Activated naive CD4-positive, alpha-beta T cell treated with anti-CD3 and anti-CD28 coated beads, Interleukin-2, amount 10 ng/mL, durations not matched to agents 7 days and 5 days (primary cell): ENCODE results near the gene EEF1AKMT3.

Experiments
- CTCF ChIA-PET: fragments of 350-600 bp; sonication (Branson Sonifier 250); formaldehyde crosslinking; loops from one replicate; lab custom pipeline; 2021; ENCODE audit warnings: antibody characterized with exemption; lab: Charles Lee
- DNase-seq: peaks from one replicate; pipeline ENCODE4 v3.0.0-alpha.2; 2020
- H3K27ac Mint-ChIP-seq: one replicate; pipeline ENCODE4 v1.8.0; 2021; ENCODE audit warnings: mild to moderate bottlenecking, moderate library complexity, mixed read lengths
- H3K27me3 Mint-ChIP-seq: one replicate; pipeline ENCODE4 v1.8.0; 2021; ENCODE audit warnings: mild to moderate bottlenecking, mixed read lengths
- H3K36me3 Mint-ChIP-seq: one replicate; pipeline ENCODE4 v1.8.0; 2021; ENCODE audit warnings: mixed read lengths
- H3K4me1 Mint-ChIP-seq: one replicate; pipeline ENCODE4 v1.8.0; 2021; ENCODE audit warnings: mixed read lengths
- H3K4me3 Mint-ChIP-seq: one replicate; pipeline ENCODE4 v1.8.0; 2021; ENCODE audit warnings: mild to moderate bottlenecking, moderate library complexity, mixed read lengths
- H3K9me3 Mint-ChIP-seq: one replicate; pipeline ENCODE4 v1.8.0; 2021; ENCODE audit warnings: mixed read lengths

EEF1AKMT3 gene

GRCh38 chr12:57772429-57773322 is at the start of gene EEF1AKMT3:
Gene EEF1AKMT3, plus strand, starts transcription at chr12:57772614. Its CDS starts 111 bp downstream, at chr12:57772725.
- Mint-ChIP-seq H3K4me1 (peaks cover 33% of the 10 kb centered on the region), H3K27me3 (peaks cover 12% of the 10 kb centered on the region), H3K9me3 (no peaks in the 10 kb centered on the region), H3K27ac (peak within 1 kb of the TSS; percentile 97), H3K4me3 (peak within 1 kb of the TSS; percentile 94), H3K36me3 (peaks cover 23% of the 10 kb centered on the region)
- peak; percentile 74 for DNase-seq
- CTCF ChIA-PET: interaction anchor here (0.7 to 1.9 kb wide), 6 partner anchors 9 to 133 kb away, joined by 3 to 8 read pairs (median 4); no protein-coding TSS in a partner anchor

DNA sequence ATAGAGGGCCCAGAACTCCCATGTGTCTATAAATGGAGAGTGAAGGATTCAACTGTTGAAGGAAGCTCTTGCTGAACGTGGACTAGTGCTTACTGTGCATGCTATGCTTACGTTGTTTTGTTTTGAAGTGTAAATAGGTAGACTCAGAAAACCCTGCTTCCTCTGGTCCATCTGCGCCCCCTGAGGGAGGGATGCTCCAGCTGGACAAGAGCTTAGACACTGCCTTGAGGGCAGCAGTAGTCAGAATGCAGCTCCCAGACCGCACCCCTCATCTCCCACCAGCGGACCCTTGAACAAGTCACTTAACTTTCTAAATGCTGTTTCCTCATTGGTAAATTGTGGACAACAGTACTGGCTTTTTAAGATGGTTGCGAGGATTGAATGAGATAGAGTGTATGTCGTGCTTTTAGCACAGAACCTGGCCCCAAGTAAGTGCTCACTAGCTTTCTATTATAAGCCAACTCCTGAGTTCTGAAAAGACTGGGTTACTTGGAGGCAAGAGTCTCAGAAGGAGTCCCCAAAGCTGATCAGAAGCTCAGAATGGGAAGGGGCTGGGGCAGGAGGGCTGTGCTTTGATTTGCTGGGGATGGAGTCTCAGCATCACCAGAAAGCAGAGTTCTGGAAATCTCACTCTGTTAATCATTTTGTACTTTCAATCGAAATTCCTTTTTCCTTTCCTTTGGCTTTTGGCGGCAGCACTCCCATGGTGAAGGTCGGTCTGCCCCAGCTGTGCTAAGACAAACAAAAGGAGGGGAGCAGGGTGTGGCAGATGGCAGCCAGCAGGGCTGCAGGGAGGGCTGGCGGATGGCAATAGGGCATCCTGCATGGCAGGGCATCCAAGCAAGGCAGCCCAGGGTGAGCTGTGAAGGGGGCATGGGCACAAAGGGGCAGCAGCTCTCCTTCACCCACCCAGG is 49.4 kb upstream of the EEF1AKMT3 start:
- CTCF ChIA-PET: interaction anchor here (1.0 to 1.2 kb wide), 2 partner anchors 14 to 138 kb away, joined by 3 to 4 read pairs; no protein-coding TSS in a partner anchor
- Mint-ChIP-seq H3K4me3 (no peak overlapping the region), H3K27me3 (no peaks in the 10 kb centered on the region), H3K27ac (peak overlapping the region; percentile 68), H3K36me3 (peaks cover 45% of the 10 kb centered on the region), H3K4me1 (peaks cover 9% of the 10 kb centered on the region), H3K9me3 (no peaks in the 10 kb centered on the region)
- peak; percentile 19 for DNase-seq

GRCh38 chr12:57723630-57723962 is 48.8 kb upstream of the EEF1AKMT3 start:
- peaks cover 7% of the 10 kb centered on the region for H3K4me1 Mint-ChIP-seq
- H3K27me3 Mint-ChIP-seq: no peaks in the 10 kb centered on the region
- H3K9me3 Mint-ChIP-seq: no peaks in the 10 kb centered on the region
- DNase-seq: no peak
- no peak overlapping the region for H3K27ac Mint-ChIP-seq
- H3K4me3 Mint-ChIP-seq: no peak overlapping the region
- CTCF ChIA-PET: no interaction called here
- H3K36me3 Mint-ChIP-seq: peaks cover 44% of the 10 kb centered on the region

DNA sequence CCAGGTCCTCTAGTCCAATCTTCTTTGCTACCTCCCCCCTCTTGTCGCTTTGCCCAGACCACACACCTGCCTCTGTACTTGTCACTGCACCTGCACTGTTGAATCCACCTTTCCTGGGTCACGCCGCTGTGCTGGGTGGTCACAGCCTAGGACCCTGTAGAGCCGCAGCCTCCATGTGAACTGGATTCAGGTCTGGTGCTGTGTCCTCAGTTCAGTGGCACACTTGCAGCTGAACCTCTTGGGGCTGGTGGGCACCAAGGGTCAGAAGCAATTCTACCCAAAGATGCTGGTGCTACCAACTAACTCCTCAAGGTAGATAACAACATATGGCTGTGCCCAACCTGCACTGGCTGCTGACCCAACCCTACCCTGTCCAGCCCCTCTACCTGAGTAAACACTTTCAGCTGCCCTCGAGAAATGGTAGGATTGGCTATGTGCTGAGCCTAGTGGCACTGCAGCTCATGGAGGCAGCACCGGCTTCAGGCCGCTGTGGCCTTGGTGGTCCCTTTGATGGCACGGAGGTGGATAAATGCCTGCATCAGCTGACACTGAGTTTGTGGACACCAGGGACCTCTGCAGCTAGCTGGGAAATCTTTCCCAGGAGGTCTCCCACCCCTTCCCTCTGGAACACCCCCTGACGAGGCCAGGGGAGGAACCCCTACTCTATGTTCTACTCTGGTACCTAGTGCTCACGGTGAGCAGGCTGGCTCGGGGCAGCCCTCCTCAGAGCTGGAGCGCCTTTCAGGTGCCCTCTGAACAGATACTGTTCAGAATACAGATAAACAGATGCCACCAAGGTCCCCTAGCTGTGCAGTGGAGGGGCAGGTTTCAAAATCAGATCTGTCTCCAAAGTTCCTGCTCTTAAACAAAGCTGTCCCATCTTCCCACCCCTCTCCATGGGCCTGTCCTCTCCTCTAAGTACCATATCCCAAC is 48.1 kb upstream of the EEF1AKMT3 start:
- CTCF ChIA-PET: interaction anchor here (0.5 to 0.7 kb wide), 2 partner anchors 17 to 91 kb away, joined by 3 read pairs; no protein-coding TSS in a partner anchor
- Mint-ChIP-seq H3K9me3 (no peaks in the 10 kb centered on the region), H3K27ac (no peak overlapping the region), H3K4me3 (no peak overlapping the region), H3K27me3 (no peaks in the 10 kb centered on the region), H3K36me3 (peaks cover 41% of the 10 kb centered on the region), H3K4me1 (peaks cover 7% of the 10 kb centered on the region)
- DNase-seq: peak; percentile 16

DNA sequence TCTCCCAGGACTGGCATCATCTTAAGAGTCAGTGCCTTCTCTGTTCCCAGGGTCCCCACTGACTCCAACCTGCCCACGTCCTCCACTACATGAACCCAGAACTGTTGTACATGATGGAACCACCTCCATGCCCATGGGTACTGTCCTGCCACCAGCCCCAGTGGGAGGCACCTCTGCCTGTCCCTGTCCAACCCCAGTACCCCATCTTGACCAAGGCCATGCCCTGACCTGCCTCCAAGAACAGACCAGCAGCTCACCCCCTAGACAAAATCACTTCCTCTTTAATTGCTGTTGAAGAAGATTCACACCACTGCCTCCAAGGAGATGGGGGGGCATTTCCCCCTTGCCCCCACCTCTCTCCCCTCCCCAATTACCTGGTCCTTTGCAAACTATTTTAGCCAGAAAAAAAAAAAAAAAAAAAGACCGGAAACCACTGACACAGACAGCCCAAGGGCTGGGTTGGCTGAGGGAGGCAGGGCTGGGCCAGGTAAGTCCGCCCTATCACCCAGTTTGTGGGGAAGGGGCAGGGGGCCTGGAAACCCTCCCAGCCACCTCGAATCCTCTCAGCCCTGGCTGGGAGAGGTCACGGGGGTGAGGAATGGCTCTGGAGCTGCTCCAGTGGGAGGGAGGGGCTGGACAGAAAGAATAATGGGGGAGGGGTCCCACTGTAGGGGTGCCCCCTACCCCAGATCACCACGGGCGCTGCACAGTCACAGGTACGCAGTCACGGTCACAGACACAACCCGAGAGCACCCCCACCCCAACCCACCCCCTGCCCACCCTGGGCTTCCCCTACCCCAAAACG is 47.3 kb upstream of the EEF1AKMT3 start:
- DNase-seq: no peak
- CTCF ChIA-PET: interaction anchor here (0.7 to 1.4 kb wide), 2 partner anchors 16 kb away, joined by 3 to 6 read pairs; no protein-coding TSS in a partner anchor
- Mint-ChIP-seq H3K9me3 (no peaks in the 10 kb centered on the region), H3K27ac (no peak overlapping the region), H3K4me1 (peaks cover 7% of the 10 kb centered on the region), H3K27me3 (no peaks in the 10 kb centered on the region), H3K4me3 (no peak overlapping the region), H3K36me3 (peaks cover 43% of the 10 kb centered on the region)

- CTCF ChIA-PET: interaction anchor here (1.4 kb wide), 1 partner anchor 16 kb away, joined by 6 read pairs; no protein-coding TSS in a partner anchor
- peaks cover 7% of the 10 kb centered on the region for H3K4me1 Mint-ChIP-seq
- H3K9me3 Mint-ChIP-seq: no peaks in the 10 kb centered on the region
- H3K27me3 Mint-ChIP-seq: no peaks in the 10 kb centered on the region
- peaks cover 49% of the 10 kb centered on the region for H3K36me3 Mint-ChIP-seq
- H3K27ac Mint-ChIP-seq: peak overlapping the region; percentile 81
- no peak overlapping the region for H3K4me3 Mint-ChIP-seq
- DNase-seq: no peak
Observed at GRCh38 chr12:57725851-57726150, 46.6 kb upstream of the EEF1AKMT3 start.

DNA sequence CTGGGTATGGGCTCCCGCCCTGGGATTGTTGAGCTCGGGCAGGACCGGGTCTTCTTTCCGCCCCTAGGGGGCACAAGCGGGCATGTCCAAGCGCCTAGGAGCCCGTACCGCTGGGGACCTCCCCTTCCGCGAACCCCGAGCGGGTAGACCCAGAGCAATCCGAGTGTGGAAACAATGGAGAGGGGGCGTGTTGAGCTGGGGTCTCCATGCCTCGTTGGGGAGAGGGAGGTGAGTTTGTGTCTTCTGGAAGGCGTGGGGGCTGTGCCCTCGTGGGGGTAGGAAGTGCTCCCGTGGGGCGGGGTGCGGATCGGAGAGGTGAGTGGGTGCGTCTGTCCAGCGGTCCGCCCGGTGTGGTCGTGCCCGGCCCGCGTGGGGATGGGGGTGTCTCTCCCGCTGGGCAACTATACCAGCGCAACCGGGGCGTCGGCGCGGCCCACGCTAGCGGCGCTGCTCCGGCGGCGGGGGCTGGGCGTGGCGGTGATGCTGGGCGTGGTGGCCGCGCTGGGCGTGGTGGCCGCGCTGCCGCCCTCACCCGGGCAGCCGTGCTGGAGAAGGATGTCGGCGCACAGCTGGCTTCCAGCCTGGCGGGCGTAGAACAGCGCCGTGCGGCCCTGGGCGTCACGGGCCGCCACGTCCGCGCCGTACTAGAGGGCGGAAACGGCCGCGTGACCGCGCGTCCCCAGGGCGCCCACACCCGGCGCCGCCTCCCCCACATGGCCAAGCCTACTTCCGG is 46.1 kb upstream of the EEF1AKMT3 start:
- Mint-ChIP-seq H3K4me1 (peaks cover 7% of the 10 kb centered on the region), H3K36me3 (peaks cover 50% of the 10 kb centered on the region), H3K27me3 (no peaks in the 10 kb centered on the region), H3K9me3 (no peaks in the 10 kb centered on the region), H3K27ac (no peak overlapping the region), H3K4me3 (no peak overlapping the region)
- DNase-seq: peak; percentile 44
- CTCF ChIA-PET: interaction anchor here (1.4 kb wide), 1 partner anchor 15 kb away, joined by 6 read pairs; no protein-coding TSS in a partner anchor

DNA sequence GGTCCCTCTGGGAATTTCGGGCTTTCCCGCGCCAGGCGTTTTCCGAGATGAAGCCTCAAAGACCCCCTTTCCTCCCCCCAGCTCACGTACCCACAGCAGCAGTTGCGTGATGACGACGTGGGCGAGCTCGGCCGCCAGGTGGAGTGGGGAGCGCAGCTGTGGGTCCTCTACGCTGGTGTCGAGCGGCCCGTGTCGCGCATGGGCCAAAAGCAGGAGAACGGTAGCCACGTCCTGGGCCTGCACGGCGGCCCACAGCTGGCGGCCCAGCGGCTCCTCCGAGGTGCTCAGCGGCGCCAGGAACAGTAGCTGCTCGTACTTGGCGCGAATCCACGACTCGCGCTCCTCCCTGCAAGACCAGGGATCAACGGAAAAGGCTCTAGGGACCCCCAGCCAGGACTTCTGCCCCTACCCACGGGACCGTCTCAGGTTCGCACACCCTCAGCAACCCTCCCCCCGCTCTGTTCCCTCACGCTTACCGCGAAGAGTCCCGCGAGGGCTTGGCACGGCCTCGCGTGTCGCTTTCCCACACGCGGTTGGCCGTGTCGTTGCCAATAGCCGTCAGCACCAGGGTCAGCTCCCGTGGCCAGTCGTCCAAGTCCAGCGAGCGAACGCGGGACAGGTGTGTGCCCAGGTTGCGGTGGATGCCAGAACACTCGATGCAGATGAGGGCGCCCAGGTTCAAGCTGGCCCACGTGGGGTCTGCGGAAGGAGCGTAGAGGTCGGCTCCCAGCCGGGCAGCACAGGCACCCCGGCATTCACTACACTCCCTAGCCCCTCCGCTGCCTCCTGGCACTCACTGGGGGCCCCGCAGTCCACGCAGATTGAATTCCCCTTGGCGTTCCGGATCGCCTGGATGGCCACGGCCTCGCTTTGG is 45.3 kb upstream of the EEF1AKMT3 start:
- CTCF ChIA-PET: no interaction called here
- Mint-ChIP-seq H3K27ac (no peak overlapping the region), H3K4me3 (no peak overlapping the region), H3K4me1 (peaks cover 7% of the 10 kb centered on the region), H3K27me3 (no peaks in the 10 kb centered on the region), H3K36me3 (peaks cover 52% of the 10 kb centered on the region), H3K9me3 (no peaks in the 10 kb centered on the region)
- DNase-seq: no peak

- no peak overlapping the region for H3K27ac Mint-ChIP-seq
- H3K9me3 Mint-ChIP-seq: no peaks in the 10 kb centered on the region
- H3K4me3 Mint-ChIP-seq: no peak overlapping the region
- H3K36me3 Mint-ChIP-seq: peaks cover 58% of the 10 kb centered on the region
- no peaks in the 10 kb centered on the region for H3K27me3 Mint-ChIP-seq
- CTCF ChIA-PET: no interaction called here
- DNase-seq: no peak
- peaks cover 7% of the 10 kb centered on the region for H3K4me1 Mint-ChIP-seq
Observed at GRCh38 chr12:57727758-57728395, 44.5 kb upstream of the EEF1AKMT3 start.

DNA sequence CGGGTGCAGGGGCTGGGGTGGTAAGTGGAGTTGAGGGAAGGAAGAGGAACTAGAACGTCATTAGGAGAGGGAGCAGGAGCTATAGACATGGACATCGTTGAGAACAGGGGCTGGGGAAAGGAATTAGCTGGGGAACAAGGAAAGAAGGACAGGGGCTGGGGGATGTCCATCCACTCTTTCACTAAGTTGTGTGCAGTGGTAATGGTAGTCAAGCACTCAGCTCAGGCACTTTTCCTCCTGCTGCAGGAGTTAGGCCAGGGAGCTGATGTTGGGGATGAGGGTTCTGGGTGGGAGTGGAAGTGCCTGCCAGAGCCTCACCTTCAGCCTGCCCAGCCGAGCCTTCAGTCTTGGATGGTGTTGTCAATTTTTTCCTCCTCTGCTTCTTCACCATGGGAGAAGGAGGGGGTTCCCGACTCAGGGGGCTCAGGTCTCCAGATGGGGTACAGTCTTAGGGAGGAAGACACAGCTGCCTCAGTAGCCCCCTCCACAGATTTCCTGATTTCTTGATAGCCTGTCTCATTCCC is 43.0 kb upstream of the EEF1AKMT3 start:
- peaks cover 7% of the 10 kb centered on the region for H3K4me1 Mint-ChIP-seq
- H3K27me3 Mint-ChIP-seq: no peaks in the 10 kb centered on the region
- H3K36me3 Mint-ChIP-seq: peaks cover 63% of the 10 kb centered on the region
- CTCF ChIA-PET: no interaction called here
- DNase-seq: no peak
- no peaks in the 10 kb centered on the region for H3K9me3 Mint-ChIP-seq
- H3K27ac Mint-ChIP-seq: no peak overlapping the region
- H3K4me3 Mint-ChIP-seq: no peak overlapping the region

DNA sequence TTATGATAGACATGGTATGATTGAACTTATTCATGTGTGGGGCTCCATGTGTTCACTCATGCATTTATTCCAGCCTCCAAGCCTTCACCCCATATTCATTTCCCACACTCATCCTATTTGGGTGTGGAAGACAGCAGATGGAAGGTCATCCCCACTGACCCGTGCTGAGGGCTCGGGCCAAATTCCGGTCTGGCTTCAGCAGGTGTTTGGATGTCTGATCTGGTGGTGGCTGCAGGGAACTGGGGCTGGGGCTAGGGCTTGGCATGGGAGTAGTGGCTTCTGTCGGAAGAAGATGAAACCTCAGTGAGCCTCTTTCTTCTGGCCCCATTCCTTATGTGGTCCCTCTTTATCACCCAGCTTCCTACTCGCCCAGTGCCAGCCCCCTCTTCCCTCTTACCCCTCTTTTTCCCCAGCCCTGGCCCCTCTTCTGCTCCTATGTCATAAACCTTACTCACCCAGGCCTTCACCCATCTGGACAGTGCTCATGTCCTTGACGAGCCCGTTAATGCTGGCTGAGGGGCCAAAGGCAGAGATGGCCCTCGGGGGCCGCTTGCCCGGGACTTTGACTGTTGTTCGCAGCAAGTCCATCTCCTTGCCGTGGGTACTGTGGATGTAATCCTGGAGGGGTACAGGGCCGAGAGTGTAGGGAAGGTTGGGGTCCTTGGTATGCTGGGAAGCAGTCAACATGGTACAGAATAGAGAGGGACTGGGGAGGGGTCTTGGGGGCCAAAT is 41.9 kb upstream of the EEF1AKMT3 start:
- CTCF ChIA-PET: no interaction called here

More for the DNA sequence above, 41.9 kb upstream of the EEF1AKMT3 start:
- no peak overlapping the region for H3K27ac Mint-ChIP-seq
- H3K36me3 Mint-ChIP-seq: peaks cover 64% of the 10 kb centered on the region
- H3K27me3 Mint-ChIP-seq: no peaks in the 10 kb centered on the region
- DNase-seq: no peak
- no peaks in the 10 kb centered on the region for H3K9me3 Mint-ChIP-seq
- peaks cover 4% of the 10 kb centered on the region for H3K4me1 Mint-ChIP-seq
- H3K4me3 Mint-ChIP-seq: no peak overlapping the region
